Sigmoid colon (tissue), 7 donors: ENCODE results near the gene CHN2. TPM values are rescaled to one million over a fixed set of nuclear protein-coding genes. Genes with fewer than 3 reads are reported as not detected.

Experiments
- DNase-seq: peaks from one replicate; pipeline ENCODE4 v3.0.0-alpha.2; 2019
- H3K27ac ChIP-seq, 4 donors: fragments of 200-600 bp; sonication (generic); one replicate each; pipeline ENCODE4 v1.5.1; 2016 to 2019; ENCODE audit warnings: mild to moderate bottlenecking in 1 of 4
- H3K27me3 ChIP-seq, 3 donors: fragments of 200-600 bp; sonication (generic); one replicate each; pipeline ENCODE4 v1.5.1; 2019; ENCODE audit warnings: mild to moderate bottlenecking in 1 of 3
- H3K36me3 ChIP-seq, 4 donors: fragments of 200-600 bp; sonication (generic); one replicate each; pipeline ENCODE4 v1.5.1; 2016 to 2019
- H3K4me1 ChIP-seq, 4 donors: fragments of 200-600 bp; sonication (generic); one replicate each; pipeline ENCODE4 v1.5.1; 2017 to 2019
- H3K4me3 ChIP-seq, 4 donors: fragments of 200-600 bp; sonication (generic); one replicate each; pipeline ENCODE4 v1.5.1; 2017 to 2019; ENCODE audit warnings: mild to moderate bottlenecking in 2 of 4, moderate library complexity in 1 of 4
- H3K9me3 ChIP-seq, 4 donors: fragments of 200-600 bp in 3 of 4; sonication (generic) in 3 of 4; one replicate each; pipeline versions ENCODE4 v1.5.1 to v1.6.1; 2013 to 2019
- CTCF ChIP-seq, 4 experiments: fragments of 450-650 bp in 3 of 4; fragments of 200-600 bp in 1 of 4; IDR thresholded peaks; one replicate each; pipeline ENCODE4 v1.5.1; 2016 to 2019; ENCODE audit warnings: antibody characterized with exemption in 4 of 4, mild to moderate bottlenecking in 3 of 4, moderate library complexity in 2 of 4
- EP300 ChIP-seq, 4 donors: sonication (generic); formaldehyde crosslinking; IDR thresholded peaks; one replicate each; pipeline ENCODE4 v1.6.1; 2017; ENCODE audit warnings: antibody characterized with exemption in 4 of 4
- POLR2A ChIP-seq, 2 donors: fragments of 450-650 bp; IDR thresholded peaks; one replicate each; pipeline ENCODE4 v1.6.1; 2016; ENCODE audit warnings: antibody characterized with exemption in 2 of 2, mild to moderate bottlenecking in 2 of 2, moderate library complexity in 2 of 2
- POLR2AphosphoS5 ChIP-seq, 4 donors: sonication (generic); formaldehyde crosslinking; IDR thresholded peaks; one replicate each; pipeline ENCODE4 v1.6.1; 2017; ENCODE audit warnings: antibody characterized with exemption in 4 of 4
- WGBS, 2 donors: extraction: QIAGEN DNeasy Blood & Tissue Kit; methylation state at CpG; one replicate each; pipeline ENCODE4 v1.1.7; 2013; 5-methylcytosine and 5-hydroxymethylcytosine counted together
- intact Hi-C: fragments of 100-400 bp; cut with DNase I; formaldehyde crosslinking; loops from one replicate; pipeline ENCODE4 v1.15.1; 2023
- polyA plus RNA-seq, 3 donors: library from polyadenylated mRNA; stranded (reverse); fragments of 200-250 nt; gene quantifications; one replicate each; pipeline ENCODE4 v1.2.3, GENCODE V29; 2013
- total RNA-seq, 4 donors: library from RNA; depleted of rRNA; stranded (reverse); fragments of >200 nt; gene quantifications; one replicate each; pipeline ENCODE4 v1.1.0, GENCODE V29; 2016
- donor health status: healthy with polysubstance abuse.
- donor health status: Bipolar disorder and iron deficiency.
- donor health status: healthy.

CHN2 gene
- total and polyA plus RNA-seq, 7 donors, result 4.2 to 37.7 (median 15.8) TPM

GRCh38 chr7:29288181-29289091, 93.9 kb downstream of the CHN2 start:
- WGBS, 2 donors, result 86 to 90% methylated on average over 6 of the region's 6 CpGs
- intact Hi-C loops, result no loop called here

GRCh38 chr7:29289156-29290021, 94.8 kb downstream of the CHN2 start:
- intact Hi-C loops, result no loop called here
- TF ChIP-seq EP300 (IDR thresholded peaks at IDR 0.05) (no peak), POLR2A (IDR thresholded peaks at IDR 0.05) (no peak), CTCF (IDR thresholded peaks at IDR 0.05) (no peak), POLR2AphosphoS5 (IDR thresholded peaks at IDR 0.05) (no peak)
- Histone ChIP-seq H3K4me1 (no peaks in the 10 kb centered on the region), H3K27ac (no peak overlapping the region), H3K36me3 (no peaks in the 10 kb centered on the region), H3K9me3 (no peaks in the 10 kb centered on the region), H3K27me3 (no peaks in the 10 kb centered on the region), H3K4me3 (no peak overlapping the region)
- 61 to 88% methylated on average over 15 of the region's 15 CpGs for WGBS, 2 donors
- no peak for DNase-seq

More at GRCh38 chr7:29288181-29289091, 93.9 kb downstream of the CHN2 start:
- no peaks in the 10 kb centered on the region for H3K4me1 ChIP-seq
- H3K4me3 ChIP-seq, result no peak overlapping the region
- H3K27me3 ChIP-seq, result no peaks in the 10 kb centered on the region
- DNase-seq, result no peak
- no peaks in the 10 kb centered on the region for H3K9me3 ChIP-seq
- H3K36me3 ChIP-seq, result no peaks in the 10 kb centered on the region
- TF ChIP-seq POLR2AphosphoS5 (IDR thresholded peaks at IDR 0.05) (no peak), POLR2A (IDR thresholded peaks at IDR 0.05) (no peak), CTCF (IDR thresholded peaks at IDR 0.05) (no peak), EP300 (IDR thresholded peaks at IDR 0.05) (no peak)
- H3K27ac ChIP-seq, result no peak overlapping the region

- 93 to 95% methylated on average over 6 of the region's 6 CpGs for WGBS, 2 donors
- intact Hi-C loops, result no loop called here
- H3K4me1 ChIP-seq, result no peaks in the 10 kb centered on the region
Observed at GRCh38 chr7:29290829-29291228, 96.3 kb downstream of the CHN2 start.

More at GRCh38 chr7:29290829-29291228, 96.3 kb downstream of the CHN2 start:
- H3K9me3 ChIP-seq, result no peaks in the 10 kb centered on the region
- H3K36me3 ChIP-seq, result no peaks in the 10 kb centered on the region
- H3K27ac ChIP-seq, result no peak overlapping the region
- no peak for TF ChIP-seq POLR2AphosphoS5 (IDR thresholded peaks at IDR 0.05)
- no peak for TF ChIP-seq EP300 (IDR thresholded peaks at IDR 0.05)
- no peak for TF ChIP-seq CTCF (IDR thresholded peaks at IDR 0.05)
- no peak for TF ChIP-seq POLR2A (IDR thresholded peaks at IDR 0.05)
- DNase-seq, result no peak
- no peaks in the 10 kb centered on the region for H3K27me3 ChIP-seq
- H3K4me3 ChIP-seq, result no peak overlapping the region
